GM23248 (cell line): Measurements from ENCODE around the gene TCF12. TPM values are rescaled to one million over a fixed set of nuclear protein-coding genes. Genes with fewer than 3 reads are reported as not detected.
A peak's percentile ranks its signal among the peaks of the same experiment; 100 is the strongest.

Experiments
- DNase-seq: peaks from one replicate; pipeline ENCODE4 v3.0.0-alpha.2; 2015
- H2AFZ ChIP-seq: fragments of 200-600 bp; sonication (generic); 2 replicates; pipeline ENCODE4 v1.6.1; 2016; ENCODE audit warnings: antibody characterized with exemption
- H3F3A ChIP-seq: fragments of 200-600 bp; sonication (generic); 2 replicates; pipeline ENCODE4 v1.6.1; 2016; ENCODE audit warnings: mild to moderate bottlenecking, antibody characterized with exemption, mixed run types; ENCODE audit not compliant: insufficient read depth
- H3K27ac ChIP-seq: fragments of 200-600 bp; sonication (generic); 2 replicates; pipeline ENCODE4 v1.5.1; 2016; ENCODE audit warnings: mild to moderate bottlenecking
- H3K27me3 ChIP-seq: fragments of 200-600 bp; sonication (generic); replicated peaks from 2 replicates; pipeline ENCODE4 v1.6.1; 2016; ENCODE audit warnings: mild to moderate bottlenecking; ENCODE audit not compliant: insufficient read depth
- H3K36me3 ChIP-seq: fragments of 200-600 bp; sonication (generic); 2 replicates; pipeline ENCODE4 v1.6.1; 2016; ENCODE audit warnings: low read depth, mild to moderate bottlenecking
- H3K4me1 ChIP-seq: fragments of 200-600 bp; sonication (generic); 2 replicates; pipeline ENCODE4 v1.6.1; 2016; ENCODE audit warnings: mild to moderate bottlenecking; ENCODE audit not compliant: insufficient read depth
- H3K4me2 ChIP-seq: fragments of 200-600 bp; sonication (generic); one replicate; pipeline ENCODE4 v1.6.1; 2016; ENCODE audit warnings: mild to moderate bottlenecking; ENCODE audit not compliant: unreplicated experiment
- H3K4me3 ChIP-seq: fragments of 200-600 bp; sonication (generic); 2 replicates; pipeline ENCODE4 v1.5.1; 2016; ENCODE audit warnings: mild to moderate bottlenecking
- H3K79me2 ChIP-seq: fragments of 200-600 bp; sonication (generic); 2 replicates; pipeline ENCODE4 v1.6.1; 2016; ENCODE audit warnings: mild to moderate bottlenecking; ENCODE audit not compliant: insufficient read depth
- H3K9ac ChIP-seq: fragments of 200-600 bp; sonication (generic); 2 replicates; pipeline ENCODE4 v1.6.1; 2016; ENCODE audit warnings: mild to moderate bottlenecking
- H3K9me2 ChIP-seq: fragments of 200-600 bp; sonication (generic); 2 replicates; pipeline ENCODE4 v1.6.1; 2016; ENCODE audit warnings: mixed run types, mild to moderate bottlenecking, moderate library complexity; ENCODE audit not compliant: insufficient read depth
- H3K9me3 ChIP-seq: fragments of 200-600 bp; sonication (generic); one replicate; pipeline ENCODE4 v1.6.1; 2017; ENCODE audit warnings: low read depth
- H4K20me1 ChIP-seq: fragments of 200-600 bp; sonication (generic); 2 replicates; pipeline ENCODE4 v1.6.0; 2016; ENCODE audit not compliant: insufficient read depth
- EZH2 ChIP-seq: fragments of 200-600 bp; sonication (generic); IDR thresholded peaks from 2 replicates; pipeline ENCODE4 v1.6.1; 2018; ENCODE audit warnings: antibody characterized with exemption, mild to moderate bottlenecking; ENCODE audit not compliant: insufficient read depth, poor library complexity, severe bottlenecking
- EZH2phosphoT487 ChIP-seq: fragments of 200-600 bp; sonication (generic); IDR thresholded peaks from 2 replicates; pipeline ENCODE4 v1.6.1; 2018; ENCODE audit warnings: antibody characterized with exemption, moderate library complexity, mild to moderate bottlenecking, low read depth; ENCODE audit not compliant: insufficient read depth
- WGBS, 2 experiments: methylation state at CpG; one replicate each; pipeline ENCODE4 v1.1.6; 2015 to 2017; ENCODE audit warnings: low lambda C conversion rate in 2 of 2, low coverage in 1 of 2; ENCODE audit errors: missing lambda C conversion rate in 2 of 2; 5-methylcytosine and 5-hydroxymethylcytosine counted together
- in situ Hi-C: fragments of 300-500 bp; cut with MboI; formaldehyde crosslinking; loops from 2 replicates; pipeline ENCODE4 v1.15.0; 2020
- polyA plus RNA-seq: library from polyadenylated mRNA; unstranded; fragments of >200 nt; fragmentation: Nextera tagmentation; extraction: Ambion mirVana; gene quantifications from 2 replicates; pipeline ENCODE4 v1.2.1, GENCODE V29; 2016
- total RNA-seq: library from RNA; depleted of rRNA; stranded (reverse); fragments of >200 nt; shearing (Covaris generic); gene quantifications from 2 replicates; pipeline ENCODE4 v1.2.3, GENCODE V29; 2014

TCF12 gene
- total and polyA plus RNA-seq, 2 experiments from 2014 or later = 53.6 to 58.6 TPM

DNA sequence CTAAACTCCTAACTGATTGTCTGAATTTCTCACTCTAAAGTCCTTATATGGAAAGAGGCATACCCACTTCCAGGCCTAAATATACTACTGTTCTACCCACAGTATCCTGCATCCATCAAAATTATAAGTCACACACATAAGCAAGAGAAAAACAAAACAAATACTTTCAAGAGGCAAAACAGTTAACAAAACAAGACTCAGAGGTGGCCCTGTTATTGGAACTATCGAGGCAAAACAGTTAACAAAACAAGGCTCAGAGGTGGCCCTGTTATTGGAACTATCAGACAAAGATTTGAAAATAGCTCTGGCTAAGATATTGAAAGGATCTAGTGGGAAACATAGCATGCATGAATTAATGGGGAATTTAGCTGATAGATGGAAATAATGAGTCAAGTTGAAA lies 233.7 kb downstream of the TCF12 start:
- Histone ChIP-seq H2AFZ (no peak overlapping the region), H3K36me3 (peaks cover 15% of the 10 kb centered on the region), H3K4me1 (peaks cover 25% of the 10 kb centered on the region), H3K27me3 (no peaks in the 10 kb centered on the region), H4K20me1 (no peaks in the 10 kb centered on the region), H3K9me2 (no peaks in the 10 kb centered on the region), H3K79me2 (peaks cover 22% of the 10 kb centered on the region; the same call in 1 of the 2 replicates), H3F3A (0 out of 2 replicates have a peak, but pooled peaks cover 3% of the 10 kb centered on the region), H3K9ac (no peak overlapping the region), H3K9me3 (no peaks in the 10 kb centered on the region), H3K27ac (no peak overlapping the region), H3K4me3 (no peak overlapping the region), H3K4me2 (no peak overlapping the region)
- in situ Hi-C loops = loop anchor here (10.0 kb wide), 1 partner anchor 373 kb away; no protein-coding TSS in a partner anchor
- no peak for DNase-seq
- TF ChIP-seq EZH2 (no peak), EZH2phosphoT487 (no peak)
- WGBS, 2 experiments = 96 to 100% methylated on average over 1 of the region's 1 CpG

DNA sequence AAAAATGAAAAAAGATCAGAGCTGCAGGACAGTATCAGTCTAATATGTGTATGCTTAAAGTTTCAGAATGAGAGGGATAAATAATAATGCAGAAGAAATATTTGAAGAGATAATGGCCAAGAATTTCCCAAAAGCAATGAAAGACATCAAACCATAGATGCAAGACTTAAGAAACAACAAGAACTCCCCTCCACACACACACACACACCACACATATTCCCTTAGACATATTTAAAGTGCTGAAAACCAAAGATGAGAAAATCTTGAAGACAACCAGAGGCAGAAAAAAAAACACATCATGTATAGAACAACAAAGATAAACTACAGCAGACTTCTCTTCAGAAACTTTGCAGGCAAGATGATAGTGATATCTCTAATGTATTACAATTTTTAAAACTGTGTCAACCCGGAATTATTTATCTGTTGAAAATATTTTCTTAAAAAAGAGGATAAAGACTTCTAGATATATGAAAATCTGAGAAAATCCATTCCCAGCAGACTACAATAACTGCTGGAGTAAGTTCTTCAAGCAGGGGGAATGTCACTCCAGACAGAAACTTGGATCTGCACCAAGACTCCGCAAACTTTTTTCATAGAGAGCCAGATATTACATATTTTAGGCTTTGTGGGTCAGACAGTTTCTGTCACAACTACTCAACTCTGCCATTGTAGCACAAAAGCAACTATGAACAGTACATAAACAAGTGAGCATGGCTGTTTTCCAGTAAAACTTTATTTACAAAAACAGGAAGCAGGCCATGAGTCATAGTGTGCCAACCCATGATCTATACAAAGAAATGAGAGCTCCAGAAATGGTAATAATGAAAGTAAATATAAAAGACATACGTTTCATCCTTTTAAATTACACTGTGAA lies 234.5 kb downstream of the TCF12 start:
- no peak overlapping the region for H3K4me3 ChIP-seq
- peaks cover 18% of the 10 kb centered on the region; the same call in 1 of the 2 replicates for H3K79me2 ChIP-seq
- H2AFZ ChIP-seq = no peak overlapping the region
- in situ Hi-C loops = loop anchor here (10.0 kb wide), 1 partner anchor 372 kb away; no protein-coding TSS in a partner anchor
- no peaks in the 10 kb centered on the region for H3K9me3 ChIP-seq
- no peaks in the 10 kb centered on the region for H3K9me2 ChIP-seq
- H3K4me1 ChIP-seq = peaks cover 26% of the 10 kb centered on the region
- no peak for DNase-seq
- 67 to 72% methylated on average over 3 of the region's 3 CpGs for WGBS, 2 experiments
- no peak overlapping the region for H3K4me2 ChIP-seq
- H3K9ac ChIP-seq = no peak overlapping the region
- TF ChIP-seq EZH2 (no peak), EZH2phosphoT487 (no peak)
- H3F3A ChIP-seq = peaks cover 7% of the 10 kb centered on the region; the same call in 1 of the 2 replicates
- no peaks in the 10 kb centered on the region for H3K27me3 ChIP-seq
- H4K20me1 ChIP-seq = no peaks in the 10 kb centered on the region
- no peak overlapping the region for H3K27ac ChIP-seq
- H3K36me3 ChIP-seq = peaks cover 15% of the 10 kb centered on the region

DNA sequence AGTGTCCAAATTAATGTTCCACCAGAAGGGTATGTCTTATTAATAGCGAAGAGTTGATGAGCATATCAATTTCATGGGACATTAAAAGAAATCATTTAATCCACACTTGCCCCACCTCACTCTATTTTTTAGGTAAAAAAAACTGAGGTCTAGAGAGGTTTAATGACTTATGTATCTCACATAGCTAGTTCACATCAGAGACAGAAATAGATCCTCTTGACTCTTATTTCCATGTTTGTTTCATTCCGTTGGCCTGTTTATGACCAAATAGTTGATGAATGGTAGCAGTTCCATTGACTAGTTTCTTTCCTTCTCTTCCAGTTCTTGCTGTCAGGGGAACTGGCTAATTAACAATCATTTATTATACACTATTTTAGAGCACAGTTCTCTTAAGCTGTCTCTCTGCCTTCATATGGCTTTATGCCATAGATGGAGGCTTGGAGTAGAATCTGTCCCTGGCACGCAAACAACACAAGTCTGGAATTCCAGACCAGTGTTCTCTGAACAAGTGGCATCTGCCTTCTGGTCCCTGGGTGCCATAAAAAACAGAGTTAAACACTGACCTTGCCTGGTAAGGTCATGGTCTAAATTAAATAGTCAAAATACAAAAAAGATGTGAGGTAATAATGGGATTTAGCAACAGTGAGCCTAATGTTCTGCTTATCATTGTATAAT lies 237.9 kb downstream of the TCF12 start:
- TF ChIP-seq EZH2 (no peak), EZH2phosphoT487 (no peak)
- H3K27ac ChIP-seq = no peak overlapping the region
- no peak overlapping the region for H2AFZ ChIP-seq
- no peaks in the 10 kb centered on the region for H4K20me1 ChIP-seq
- peaks cover 15% of the 10 kb centered on the region for H3K36me3 ChIP-seq
- no peaks in the 10 kb centered on the region for H3K9me2 ChIP-seq
- in situ Hi-C loops = loop anchor here (10.0 kb wide), 1 partner anchor 368 kb away; no protein-coding TSS in a partner anchor
- peaks cover 18% of the 10 kb centered on the region; the same call in 1 of the 2 replicates for H3K79me2 ChIP-seq
- H3K27me3 ChIP-seq = no peaks in the 10 kb centered on the region
- H3F3A ChIP-seq = peaks cover 39% of the 10 kb centered on the region
- peaks cover 40% of the 10 kb centered on the region for H3K4me1 ChIP-seq
- no peak overlapping the region for H3K4me3 ChIP-seq
- no peak overlapping the region for H3K9ac ChIP-seq
- H3K9me3 ChIP-seq = no peaks in the 10 kb centered on the region
- no peak for DNase-seq
- no peak overlapping the region for H3K4me2 ChIP-seq
- 43 to 45% methylated on average over 3 of the region's 3 CpGs for WGBS, 2 experiments

DNA sequence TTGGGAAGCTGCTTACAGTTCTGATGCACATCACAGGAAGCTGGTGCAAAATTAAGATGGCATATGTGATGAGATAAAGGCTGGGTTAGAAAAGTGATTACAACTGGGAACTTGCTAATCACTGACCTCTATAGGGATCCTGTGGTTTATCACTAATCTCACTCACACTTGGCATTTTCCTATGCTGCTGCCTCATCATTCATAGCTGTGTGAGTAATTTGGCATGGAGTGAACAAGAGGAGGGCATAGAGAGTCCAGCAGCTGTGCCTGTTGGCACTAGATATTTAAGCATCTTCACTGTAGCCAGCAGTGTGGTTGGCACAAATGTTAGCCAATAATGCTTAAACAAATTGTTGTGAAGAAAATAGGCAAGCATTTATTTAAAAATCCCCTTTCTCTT lies 240.1 kb downstream of the TCF12 start:
- H3K27me3 ChIP-seq = no peaks in the 10 kb centered on the region
- H4K20me1 ChIP-seq = no peaks in the 10 kb centered on the region
- peak overlapping the region; percentile 11; the same call in 1 of the 2 replicates for H3K27ac ChIP-seq
- TF ChIP-seq EZH2 (no peak), EZH2phosphoT487 (peak; percentile 32; the same call in 1 of the 2 replicates)
- DNase-seq = peak; percentile 86
- H2AFZ ChIP-seq = no peak overlapping the region
- no peaks in the 10 kb centered on the region for H3K9me3 ChIP-seq
- H3K9ac ChIP-seq = no peak overlapping the region
- H3F3A ChIP-seq = peaks cover 44% of the 10 kb centered on the region
- peaks cover 18% of the 10 kb centered on the region; the same call in 1 of the 2 replicates for H3K79me2 ChIP-seq
- no peak overlapping the region for H3K4me3 ChIP-seq
- peaks cover 42% of the 10 kb centered on the region for H3K4me1 ChIP-seq
- H3K36me3 ChIP-seq = no peaks in the 10 kb centered on the region
- peak overlapping the region; percentile 4 for H3K4me2 ChIP-seq
- H3K9me2 ChIP-seq = no peaks in the 10 kb centered on the region
- in situ Hi-C loops = loop anchor here (10.0 kb wide), 1 partner anchor 366 kb away; no protein-coding TSS in a partner anchor
